DOHH2 (cell line): ENCODE results near the gene PARP16.

Experiments
- H3F3A ChIP-seq: fragments of 200-600 bp; sonication (generic), shearing (Covaris generic); 2 replicates; pipeline ENCODE4 v1.6.0; 2016; ENCODE audit warnings: antibody characterized with exemption, mild to moderate bottlenecking; ENCODE audit not compliant: control insufficient read depth, insufficient read depth
- H3K27ac ChIP-seq: fragments of 200-600 bp; sonication (generic); 2 replicates; pipeline ENCODE4 v1.5.1; 2014; ENCODE audit warnings: low read depth, mild to moderate bottlenecking, low read length, moderate library complexity
- H3K27me3 ChIP-seq: fragments of 200-600 bp; sonication (generic); 2 replicates; pipeline ENCODE4 v1.6.1; 2014; ENCODE audit warnings: mild to moderate bottlenecking, low read length, mixed read lengths; ENCODE audit not compliant: control insufficient read depth
- H3K36me3 ChIP-seq: fragments of 200-600 bp; sonication (generic); 2 replicates; pipeline ENCODE4 v1.6.1; 2014; ENCODE audit warnings: mild to moderate bottlenecking, low read length, moderate library complexity, mixed read lengths; ENCODE audit not compliant: control insufficient read depth
- H3K4me1 ChIP-seq: fragments of 200-600 bp; sonication (generic); 2 replicates; pipeline ENCODE4 v1.6.1; 2014; ENCODE audit warnings: mild to moderate bottlenecking, low read length, mixed read lengths; ENCODE audit not compliant: control insufficient read depth
- H3K4me2 ChIP-seq: fragments of 200-600 bp; sonication (generic); 2 replicates; pipeline ENCODE4 v1.6.0; 2014; ENCODE audit warnings: mild to moderate bottlenecking, low read length, moderate library complexity
- H3K4me3 ChIP-seq: fragments of 200-600 bp; sonication (generic); 2 replicates; pipeline ENCODE4 v1.5.1; 2014; ENCODE audit warnings: mild to moderate bottlenecking, low read length, mixed read lengths
- H3K79me2 ChIP-seq: fragments of 200-600 bp; sonication (generic); 2 replicates; pipeline ENCODE4 v1.6.1; 2014; ENCODE audit warnings: mild to moderate bottlenecking, low read length, mixed read lengths; ENCODE audit not compliant: control insufficient read depth
- H3K9me2 ChIP-seq: fragments of 200-600 bp; sonication (generic); replicated peaks from 2 replicates; pipeline ENCODE4 v1.6.1; 2014; ENCODE audit warnings: mild to moderate bottlenecking, low read length, mixed read lengths; ENCODE audit not compliant: control insufficient read depth
- H3K9me3 ChIP-seq: fragments of 200-600 bp; sonication (generic); 2 replicates; pipeline ENCODE4 v1.6.1; 2014; ENCODE audit warnings: antibody characterized with exemption, low read length, mixed read lengths; ENCODE audit not compliant: control insufficient read depth, insufficient read depth
- H4K20me1 ChIP-seq: fragments of 200-600 bp; sonication (generic); 2 replicates; pipeline ENCODE4 v1.6.0; 2014; ENCODE audit warnings: low read depth, mild to moderate bottlenecking, antibody characterized with exemption, low read length, moderate library complexity; ENCODE audit not compliant: control insufficient read depth, insufficient read depth
- CTCF ChIP-seq: fragments of 200-600 bp; sonication (generic); IDR thresholded peaks from one replicate; pipeline ENCODE4 v1.5.1; 2014; ENCODE audit warnings: antibody characterized with exemption, mild to moderate bottlenecking, low read depth, low read length; ENCODE audit not compliant: poor library complexity, severe bottlenecking
- EZH2phosphoT487 ChIP-seq: fragments of 200-600 bp; sonication (generic); IDR thresholded peaks from 2 replicates; pipeline ENCODE4 v1.6.1; 2017; ENCODE audit warnings: borderline replicate concordance, mild to moderate bottlenecking, antibody characterized with exemption, low read length, moderate library complexity, mixed read lengths

The PARP16 gene

DNA sequence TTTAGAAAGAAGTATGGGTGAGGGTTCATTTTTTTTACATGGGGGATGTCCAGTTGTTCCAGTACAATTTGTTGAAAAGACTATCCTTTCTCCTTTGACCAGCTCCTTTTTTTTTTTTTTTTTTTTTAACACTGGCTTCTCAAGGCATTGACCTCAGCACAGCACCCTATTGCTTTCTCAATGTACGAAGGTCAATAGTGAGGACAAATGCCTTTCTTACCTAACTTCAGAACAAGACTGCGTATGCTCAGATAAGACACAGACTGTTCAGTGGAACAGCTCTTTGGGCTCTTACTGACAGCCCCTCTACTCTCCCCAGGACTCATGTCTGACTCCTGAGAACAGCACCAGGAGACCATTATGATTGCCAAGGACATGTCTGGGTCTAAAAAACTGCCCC is 65.0 kb downstream of the PARP16 start:
- TF ChIP-seq CTCF: no peak
- no peak for TF ChIP-seq EZH2phosphoT487
- Histone ChIP-seq H3K27me3 (0 out of 2 replicates have a peak, but pooled peaks cover 4% of the 10 kb centered on the region), H3F3A (no peaks in the 10 kb centered on the region), H3K4me1 (no peaks in the 10 kb centered on the region), H3K4me2 (no peak overlapping the region), H4K20me1 (no peaks in the 10 kb centered on the region), H3K27ac (no peak overlapping the region), H3K9me3 (no peaks in the 10 kb centered on the region), H3K4me3 (no peak overlapping the region), H3K9me2 (no peaks in the 10 kb centered on the region), H3K79me2 (no peaks in the 10 kb centered on the region), H3K36me3 (no peaks in the 10 kb centered on the region)

- H3K79me2 ChIP-seq: no peaks in the 10 kb centered on the region
- 0 out of 2 replicates have a peak, but pooled peaks cover 4% of the 10 kb centered on the region for H3K27me3 ChIP-seq
- H3K27ac ChIP-seq: no peak overlapping the region
- no peak for TF ChIP-seq CTCF
- H3K4me1 ChIP-seq: no peaks in the 10 kb centered on the region
- no peaks in the 10 kb centered on the region for H3K9me2 ChIP-seq
- H4K20me1 ChIP-seq: no peaks in the 10 kb centered on the region
- H3K9me3 ChIP-seq: no peaks in the 10 kb centered on the region
- no peak overlapping the region for H3K4me3 ChIP-seq
- no peak overlapping the region for H3K4me2 ChIP-seq
- no peaks in the 10 kb centered on the region for H3F3A ChIP-seq
- no peaks in the 10 kb centered on the region for H3K36me3 ChIP-seq
Measured at GRCh38 chr15:65219137-65219536, 67.5 kb downstream of the PARP16 start.

GRCh38 chr15:65217526-65218482 is 68.9 kb downstream of the PARP16 start:
- Histone ChIP-seq H3K4me2 (no peak overlapping the region), H3F3A (no peaks in the 10 kb centered on the region), H3K9me2 (no peaks in the 10 kb centered on the region), H3K27ac (no peak overlapping the region), H3K36me3 (no peaks in the 10 kb centered on the region), H4K20me1 (no peaks in the 10 kb centered on the region), H3K79me2 (no peaks in the 10 kb centered on the region), H3K9me3 (no peaks in the 10 kb centered on the region), H3K27me3 (0 out of 2 replicates have a peak, but pooled peaks cover 2% of the 10 kb centered on the region), H3K4me1 (no peaks in the 10 kb centered on the region), H3K4me3 (no peak overlapping the region)
- TF ChIP-seq EZH2phosphoT487 (no peak), CTCF (no peak)
